HG02970 (cell line): ENCODE measurements around the gene OR56B4.
"Not testable (repeated sequence)": the region's sequence is repeated elsewhere in the genome, so short reads cannot be mapped to it uniquely, and the experiment has no call there.

Experiments used
- ATAC-seq: cut with Tn5 transposase; IDR thresholded peaks from one replicate; pipeline ENCODE4 v1.9.1; 2021; ENCODE audit warnings: mild to moderate bottlenecking, moderate library complexity, moderate number of reproducible peaks; ENCODE audit not compliant: unreplicated experiment, low FRiP score

The OR56B4 gene

GRCh38 chr11:6107384-6107783, at the start of gene OR56B4:
Gene OR56B4, plus strand, starts transcription at chr11:6107684. Its CDS starts 95 bp downstream, at chr11:6107779.
- not testable (repeated sequence) for ATAC-seq

GRCh38 chr11:6061475-6061874, 46.0 kb upstream of the OR56B4 start:
- ATAC-seq, result no peak

GRCh38 chr11:6062691-6063358, 44.7 kb upstream of the OR56B4 start:
- no peak for ATAC-seq

GRCh38 chr11:6067502-6067901, 40.0 kb upstream of the OR56B4 start:
- no peak for ATAC-seq

- not testable (repeated sequence) for ATAC-seq
These were observed 31.0 kb upstream of the OR56B4 start for GRCh38 chr11:6076443-6076842.

- no peak for ATAC-seq
These were observed 29.8 kb upstream of the OR56B4 start for GRCh38 chr11:6077723-6078122.

GRCh38 chr11:6079463-6079862, 28.0 kb upstream of the OR56B4 start:
- no peak for ATAC-seq

GRCh38 chr11:6083129-6083528, 24.4 kb upstream of the OR56B4 start:
- ATAC-seq, result no peak

GRCh38 chr11:6084587-6084986, 22.9 kb upstream of the OR56B4 start:
- ATAC-seq, result no peak

- ATAC-seq, result no peak
These were observed 13.3 kb upstream of the OR56B4 start for GRCh38 chr11:6094186-6094585.

- no peak for ATAC-seq
These were observed 11.7 kb upstream of the OR56B4 start for GRCh38 chr11:6095798-6096197.

GRCh38 chr11:6096417-6096816, 11.1 kb upstream of the OR56B4 start:
- no peak for ATAC-seq

- ATAC-seq, result no peak
These were observed 7.9 kb upstream of the OR56B4 start for GRCh38 chr11:6099577-6099976.

GRCh38 chr11:6110011-6110410, 2.5 kb downstream of the OR56B4 start:
- no peak for ATAC-seq

- ATAC-seq, result no peak
These were observed 4.2 kb downstream of the OR56B4 start for GRCh38 chr11:6111673-6112072.

- no peak for ATAC-seq
These were observed 9.2 kb downstream of the OR56B4 start for GRCh38 chr11:6116638-6117037.

GRCh38 chr11:6124245-6124644, 16.8 kb downstream of the OR56B4 start:
- no peak for ATAC-seq

- ATAC-seq, result no peak
These were observed 20.4 kb downstream of the OR56B4 start for GRCh38 chr11:6127881-6128280.

GRCh38 chr11:6129011-6129410, 21.5 kb downstream of the OR56B4 start:
- ATAC-seq, result no peak

GRCh38 chr11:6129635-6130034, 22.2 kb downstream of the OR56B4 start:
- ATAC-seq, result no peak

GRCh38 chr11:6132431-6132830, 24.9 kb downstream of the OR56B4 start:
- no peak for ATAC-seq

GRCh38 chr11:6135936-6136335, 28.5 kb downstream of the OR56B4 start:
- not testable (repeated sequence) for ATAC-seq

GRCh38 chr11:6142936-6143335, 35.5 kb downstream of the OR56B4 start:
- no peak for ATAC-seq
